HepG2 (cell line): ENCODE data around the gene ATRN. TPM values are rescaled to one million over a fixed set of nuclear protein-coding genes. Genes with fewer than 3 reads are reported as not detected.

Experiments used
- BCL6 ChIP-seq: IDR thresholded peaks from 2 replicates; pipeline ENCODE4 v1.6.1; 2016; ENCODE audit warnings: missing genetic modification reagents, missing compliant biosample characterization
- FIP1L1 ChIP-seq: fragments of 200-400 bp; formaldehyde crosslinking; IDR thresholded peaks from 2 replicates; pipeline ENCODE4 v1.6.1; 2018; ENCODE audit warnings: low read depth, mild to moderate bottlenecking, low read length, moderate library complexity, borderline replicate concordance; ENCODE audit not compliant: insufficient read depth
- JUN ChIP-seq: sonication (generic); formaldehyde crosslinking; IDR thresholded peaks from 2 replicates; pipeline ENCODE4 v1.4.0; 2020; ENCODE audit warnings: mild to moderate bottlenecking, missing genetic modification reagents
- KAT7 ChIP-seq: IDR thresholded peaks from 2 replicates; pipeline ENCODE4 v1.6.1; 2018; ENCODE audit warnings: borderline replicate concordance, missing compliant biosample characterization
- MED8 ChIP-seq: sonication (generic); formaldehyde crosslinking; IDR thresholded peaks from 2 replicates; pipeline ENCODE4 v1.8.1; 2023; ENCODE audit warnings: mild to moderate bottlenecking, missing genetic modification reagents; ENCODE audit not compliant: insufficient replicate concordance
- PPARG ChIP-seq: conservative IDR thresholded peaks from 2 replicates; pipeline ENCODE4 v1.6.1; 2016; ENCODE audit warnings: missing biosample characterization, missing genetic modification reagents
- REL ChIP-seq: sonication (generic); formaldehyde crosslinking; conservative IDR thresholded peaks from 2 replicates; pipeline ENCODE4 v1.8.0; 2022; ENCODE audit warnings: mild to moderate bottlenecking, missing genetic modification reagents, moderate library complexity
- SALL2 ChIP-seq: sonication (generic); formaldehyde crosslinking; IDR thresholded peaks from 2 replicates; pipeline ENCODE4 v1.8.1; 2023; ENCODE audit warnings: mild to moderate bottlenecking, missing genetic modification reagents, inconsistent platforms
- TCF7 ChIP-seq: sonication (generic); IDR thresholded peaks from 2 replicates; pipeline ENCODE4 v1.6.1; 2016; ENCODE audit warnings: antibody characterized with exemption, low read depth
- ZBTB7A ChIP-seq: sonication (generic); formaldehyde crosslinking; IDR thresholded peaks from 2 replicates; pipeline ENCODE4 v1.8.0; 2022; ENCODE audit warnings: mild to moderate bottlenecking, missing genetic modification reagents
- ZMYM2 ChIP-seq: sonication (generic); formaldehyde crosslinking; IDR thresholded peaks from 2 replicates; pipeline ENCODE4 v1.8.0; 2022; ENCODE audit warnings: mild to moderate bottlenecking, missing genetic modification reagents
- polyA plus RNA-seq, 8 experiments: library from polyadenylated mRNA; depleted of rRNA in 3 of 8; stranded (reverse) in 7 of 8; unstranded in 1 of 8; fragments of >200 nt; fragmentation: Illumina TruSeq in 4 of 8; extraction: Trizol in 4 of 8; gene quantifications; 2 replicates each; pipeline versions ENCODE4 v1.2.1 to v1.2.3, GENCODE V29; 2011 to 2016; ENCODE audit warnings: low read depth in 4 of 8, missing spikeins in 1 of 8, mixed read lengths in 1 of 8; ENCODE audit not compliant: insufficient read depth in 1 of 8
- total RNA-seq, 5 experiments: library from RNA; depleted of rRNA; stranded (reverse); fragments of >200 nt; fragmentation: Illumina TruSeq; extraction: Trizol; gene quantifications; 2 replicates each; pipeline ENCODE4 v1.2.3, GENCODE V29; 2016; ENCODE audit warnings: low read depth in 1 of 5
- TF ChIP-seq, protein P1 (sequence below): sonication (generic); formaldehyde crosslinking; IDR thresholded peaks from one replicate; pipeline ENCODE4 v1.5.1; 2020; ENCODE audit warnings: mild to moderate bottlenecking, missing genetic modification reagents; ENCODE audit errors: not compliant biosample characterization
- TF ChIP-seq, protein P2 (sequence below): sonication (generic); formaldehyde crosslinking; IDR thresholded peaks from 2 replicates; pipeline ENCODE4 v1.4.0; 2020; ENCODE audit warnings: missing genetic modification reagents
- TF ChIP-seq, protein P3 (sequence below): IDR thresholded peaks from 2 replicates; pipeline ENCODE4 v1.6.1; 2018; ENCODE audit warnings: missing genetic modification reagents, mild to moderate bottlenecking, missing compliant biosample characterization

Gene ATRN
- total and polyA plus RNA-seq, 2 of the 13 experiments (the other 11 are each of a cell fraction or from before 2014, with no cell fraction given): 44.2 to 81.1 TPM

DNA sequence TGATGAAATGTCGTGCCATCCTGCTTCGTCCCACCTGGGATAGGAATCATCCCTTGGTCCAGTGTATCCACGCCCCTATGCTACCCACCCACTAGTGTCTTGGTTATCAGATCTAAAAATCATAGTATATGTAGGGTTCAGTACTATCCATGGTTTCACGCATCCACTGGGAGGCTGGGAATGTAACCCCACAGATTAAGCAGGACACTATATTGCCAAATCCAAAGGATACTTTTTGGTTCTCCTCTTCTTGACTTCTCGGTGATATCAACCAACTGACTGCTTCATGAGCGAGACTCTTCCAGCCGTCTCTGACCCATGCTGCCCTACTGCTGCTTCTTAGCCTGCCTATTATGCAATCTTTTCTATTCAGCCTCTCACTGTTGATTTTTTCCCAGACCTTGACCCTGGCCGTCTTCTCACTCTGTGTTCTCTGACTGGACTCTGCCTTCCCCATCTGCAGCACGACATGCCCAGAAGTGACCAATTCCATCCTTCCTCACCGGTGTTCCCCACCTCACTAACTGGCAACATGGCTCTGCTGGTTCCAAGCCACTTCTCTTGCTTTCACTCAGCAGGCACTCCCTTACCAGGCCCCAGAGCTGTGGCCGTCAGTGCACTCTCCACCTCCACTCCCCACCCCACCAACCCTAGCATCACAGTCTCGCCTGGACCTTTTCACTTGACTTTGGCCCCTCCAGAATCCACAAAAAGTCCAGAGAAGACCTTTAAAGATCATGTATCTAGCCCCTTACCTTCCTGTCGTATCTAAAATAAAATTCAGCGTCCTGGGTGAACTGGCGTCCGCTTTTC, 157.9 kb downstream of the ATRN start (continued):
- TF ChIP-seq REL (CRISPR knock-in tag): no peak
- TF ChIP-seq BCL6: peak; percentile 90
- TF ChIP-seq ZMYM2 (CRISPR knock-in tag): no peak; the same call in 1 of the 2 replicates
- peak; percentile 73 for TF ChIP-seq PPARG (CRISPR knock-in tag)
- no peak for TF ChIP-seq MED8 (CRISPR knock-in tag)
- TF ChIP-seq, protein P1, sequence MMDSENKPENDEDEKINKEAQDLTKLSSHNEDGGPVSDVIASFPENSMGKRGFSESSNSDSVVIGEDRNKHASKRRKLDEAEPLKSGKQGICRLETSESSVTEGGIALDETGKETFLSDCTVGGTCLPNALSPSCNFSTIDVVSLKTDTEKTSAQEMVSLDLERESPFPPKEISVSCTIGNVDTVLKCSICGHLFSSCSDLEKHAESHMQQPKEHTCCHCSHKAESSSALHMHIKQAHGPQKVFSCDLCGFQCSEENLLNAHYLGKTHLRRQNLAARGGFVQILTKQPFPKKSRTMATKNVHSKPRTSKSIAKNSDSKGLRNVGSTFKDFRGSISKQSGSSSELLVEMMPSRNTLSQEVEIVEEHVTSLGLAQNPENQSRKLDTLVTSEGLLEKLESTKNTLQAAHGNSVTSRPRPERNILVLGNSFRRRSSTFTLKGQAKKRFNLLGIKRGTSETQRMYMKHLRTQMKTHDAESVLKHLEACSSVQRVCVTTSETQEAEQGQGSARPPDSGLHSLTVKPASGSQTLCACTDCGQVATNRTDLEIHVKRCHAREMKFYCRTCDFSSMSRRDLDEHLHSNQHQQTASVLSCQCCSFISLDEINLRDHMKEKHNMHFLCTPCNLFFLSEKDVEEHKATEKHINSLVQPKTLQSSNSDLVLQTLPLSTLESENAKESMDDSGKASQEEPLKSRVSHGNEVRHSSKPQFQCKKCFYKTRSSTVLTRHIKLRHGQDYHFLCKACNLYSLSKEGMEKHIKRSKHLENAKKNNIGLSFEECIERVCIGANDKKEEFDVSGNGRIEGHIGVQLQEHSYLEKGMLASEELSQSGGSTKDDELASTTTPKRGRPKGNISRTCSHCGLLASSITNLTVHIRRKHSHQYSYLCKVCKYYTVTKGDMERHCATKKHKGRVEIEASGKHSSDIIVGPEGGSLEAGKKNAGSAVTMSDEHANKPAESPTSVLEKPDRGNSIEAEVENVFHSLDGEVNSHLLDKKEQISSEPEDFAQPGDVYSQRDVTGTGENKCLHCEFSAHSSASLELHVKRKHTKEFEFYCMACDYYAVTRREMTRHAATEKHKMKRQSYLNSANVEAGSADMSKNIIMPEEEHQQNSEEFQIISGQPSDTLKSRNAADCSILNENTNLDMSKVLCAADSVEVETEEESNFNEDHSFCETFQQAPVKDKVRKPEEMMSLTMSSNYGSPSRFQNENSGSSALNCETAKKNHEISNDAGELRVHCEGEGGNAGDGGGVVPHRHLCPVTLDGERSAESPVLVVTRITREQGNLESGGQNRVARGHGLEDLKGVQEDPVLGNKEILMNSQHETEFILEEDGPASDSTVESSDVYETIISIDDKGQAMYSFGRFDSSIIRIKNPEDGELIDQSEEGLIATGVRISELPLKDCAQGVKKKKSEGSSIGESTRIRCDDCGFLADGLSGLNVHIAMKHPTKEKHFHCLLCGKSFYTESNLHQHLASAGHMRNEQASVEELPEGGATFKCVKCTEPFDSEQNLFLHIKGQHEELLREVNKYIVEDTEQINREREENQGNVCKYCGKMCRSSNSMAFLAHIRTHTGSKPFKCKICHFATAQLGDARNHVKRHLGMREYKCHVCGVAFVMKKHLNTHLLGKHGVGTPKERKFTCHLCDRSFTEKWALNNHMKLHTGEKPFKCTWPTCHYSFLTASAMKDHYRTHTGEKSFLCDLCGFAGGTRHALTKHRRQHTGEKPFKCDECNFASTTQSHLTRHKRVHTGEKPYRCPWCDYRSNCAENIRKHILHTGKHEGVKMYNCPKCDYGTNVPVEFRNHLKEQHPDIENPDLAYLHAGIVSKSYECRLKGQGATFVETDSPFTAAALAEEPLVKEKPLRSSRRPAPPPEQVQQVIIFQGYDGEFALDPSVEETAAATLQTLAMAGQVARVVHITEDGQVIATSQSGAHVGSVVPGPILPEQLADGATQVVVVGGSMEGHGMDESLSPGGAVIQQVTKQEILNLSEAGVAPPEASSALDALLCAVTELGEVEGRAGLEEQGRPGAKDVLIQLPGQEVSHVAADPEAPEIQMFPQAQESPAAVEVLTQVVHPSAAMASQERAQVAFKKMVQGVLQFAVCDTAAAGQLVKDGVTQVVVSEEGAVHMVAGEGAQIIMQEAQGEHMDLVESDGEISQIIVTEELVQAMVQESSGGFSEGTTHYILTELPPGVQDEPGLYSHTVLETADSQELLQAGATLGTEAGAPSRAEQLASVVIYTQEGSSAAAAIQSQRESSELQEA (CRISPR knock-in tag): no peak
- TF ChIP-seq ZBTB7A (CRISPR knock-in tag): no peak
- TF ChIP-seq FIP1L1: no peak
- TF ChIP-seq SALL2: peak; percentile 71; the same call in 1 of the 2 replicates
- TF ChIP-seq KAT7 (CRISPR knock-in tag): 0 out of 2 replicates have a peak, but pooled peaks have one; percentile 56
- TF ChIP-seq, protein P2, sequence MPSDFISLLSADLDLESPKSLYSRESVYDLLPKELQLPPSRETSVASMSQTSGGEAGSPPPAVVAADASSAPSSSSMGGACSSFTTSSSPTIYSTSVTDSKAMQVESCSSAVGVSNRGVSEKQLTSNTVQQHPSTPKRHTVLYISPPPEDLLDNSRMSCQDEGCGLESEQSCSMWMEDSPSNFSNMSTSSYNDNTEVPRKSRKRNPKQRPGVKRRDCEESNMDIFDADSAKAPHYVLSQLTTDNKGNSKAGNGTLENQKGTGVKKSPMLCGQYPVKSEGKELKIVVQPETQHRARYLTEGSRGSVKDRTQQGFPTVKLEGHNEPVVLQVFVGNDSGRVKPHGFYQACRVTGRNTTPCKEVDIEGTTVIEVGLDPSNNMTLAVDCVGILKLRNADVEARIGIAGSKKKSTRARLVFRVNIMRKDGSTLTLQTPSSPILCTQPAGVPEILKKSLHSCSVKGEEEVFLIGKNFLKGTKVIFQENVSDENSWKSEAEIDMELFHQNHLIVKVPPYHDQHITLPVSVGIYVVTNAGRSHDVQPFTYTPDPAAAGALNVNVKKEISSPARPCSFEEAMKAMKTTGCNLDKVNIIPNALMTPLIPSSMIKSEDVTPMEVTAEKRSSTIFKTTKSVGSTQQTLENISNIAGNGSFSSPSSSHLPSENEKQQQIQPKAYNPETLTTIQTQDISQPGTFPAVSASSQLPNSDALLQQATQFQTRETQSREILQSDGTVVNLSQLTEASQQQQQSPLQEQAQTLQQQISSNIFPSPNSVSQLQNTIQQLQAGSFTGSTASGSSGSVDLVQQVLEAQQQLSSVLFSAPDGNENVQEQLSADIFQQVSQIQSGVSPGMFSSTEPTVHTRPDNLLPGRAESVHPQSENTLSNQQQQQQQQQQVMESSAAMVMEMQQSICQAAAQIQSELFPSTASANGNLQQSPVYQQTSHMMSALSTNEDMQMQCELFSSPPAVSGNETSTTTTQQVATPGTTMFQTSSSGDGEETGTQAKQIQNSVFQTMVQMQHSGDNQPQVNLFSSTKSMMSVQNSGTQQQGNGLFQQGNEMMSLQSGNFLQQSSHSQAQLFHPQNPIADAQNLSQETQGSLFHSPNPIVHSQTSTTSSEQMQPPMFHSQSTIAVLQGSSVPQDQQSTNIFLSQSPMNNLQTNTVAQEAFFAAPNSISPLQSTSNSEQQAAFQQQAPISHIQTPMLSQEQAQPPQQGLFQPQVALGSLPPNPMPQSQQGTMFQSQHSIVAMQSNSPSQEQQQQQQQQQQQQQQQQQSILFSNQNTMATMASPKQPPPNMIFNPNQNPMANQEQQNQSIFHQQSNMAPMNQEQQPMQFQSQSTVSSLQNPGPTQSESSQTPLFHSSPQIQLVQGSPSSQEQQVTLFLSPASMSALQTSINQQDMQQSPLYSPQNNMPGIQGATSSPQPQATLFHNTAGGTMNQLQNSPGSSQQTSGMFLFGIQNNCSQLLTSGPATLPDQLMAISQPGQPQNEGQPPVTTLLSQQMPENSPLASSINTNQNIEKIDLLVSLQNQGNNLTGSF: no peak
- TF ChIP-seq TCF7: 0 out of 2 replicates have a peak, but pooled peaks have one; percentile 41
- no peak for TF ChIP-seq JUN (CRISPR knock-in tag)
- TF ChIP-seq, protein P3, sequence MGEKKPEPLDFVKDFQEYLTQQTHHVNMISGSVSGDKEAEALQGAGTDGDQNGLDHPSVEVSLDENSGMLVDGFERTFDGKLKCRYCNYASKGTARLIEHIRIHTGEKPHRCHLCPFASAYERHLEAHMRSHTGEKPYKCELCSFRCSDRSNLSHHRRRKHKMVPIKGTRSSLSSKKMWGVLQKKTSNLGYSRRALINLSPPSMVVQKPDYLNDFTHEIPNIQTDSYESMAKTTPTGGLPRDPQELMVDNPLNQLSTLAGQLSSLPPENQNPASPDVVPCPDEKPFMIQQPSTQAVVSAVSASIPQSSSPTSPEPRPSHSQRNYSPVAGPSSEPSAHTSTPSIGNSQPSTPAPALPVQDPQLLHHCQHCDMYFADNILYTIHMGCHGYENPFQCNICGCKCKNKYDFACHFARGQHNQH (CRISPR knock-in tag): 0 out of 2 replicates have a peak, but pooled peaks have one; percentile 41
